OCI-LY1 (cell line): ENCODE data around the gene PIEZO1.

Experiments
- EZH2 ChIP-seq: fragments of 200-600 bp; sonication (generic), shearing (Covaris generic); IDR thresholded peaks from 2 replicates; pipeline ENCODE4 v1.8.0; 2017; ENCODE audit warnings: borderline replicate concordance, mixed run types, mild to moderate bottlenecking, antibody characterized with exemption, low read length, moderate library complexity, mixed read lengths
- TF ChIP-seq, protein P1 (sequence below): fragments of 200-600 bp; sonication (generic), shearing (Covaris generic); IDR thresholded peaks from 2 replicates; pipeline ENCODE4 v1.5.1; 2017; ENCODE audit warnings: mild to moderate bottlenecking, antibody characterized with exemption, low read length, moderate library complexity, mixed read lengths

DNA sequence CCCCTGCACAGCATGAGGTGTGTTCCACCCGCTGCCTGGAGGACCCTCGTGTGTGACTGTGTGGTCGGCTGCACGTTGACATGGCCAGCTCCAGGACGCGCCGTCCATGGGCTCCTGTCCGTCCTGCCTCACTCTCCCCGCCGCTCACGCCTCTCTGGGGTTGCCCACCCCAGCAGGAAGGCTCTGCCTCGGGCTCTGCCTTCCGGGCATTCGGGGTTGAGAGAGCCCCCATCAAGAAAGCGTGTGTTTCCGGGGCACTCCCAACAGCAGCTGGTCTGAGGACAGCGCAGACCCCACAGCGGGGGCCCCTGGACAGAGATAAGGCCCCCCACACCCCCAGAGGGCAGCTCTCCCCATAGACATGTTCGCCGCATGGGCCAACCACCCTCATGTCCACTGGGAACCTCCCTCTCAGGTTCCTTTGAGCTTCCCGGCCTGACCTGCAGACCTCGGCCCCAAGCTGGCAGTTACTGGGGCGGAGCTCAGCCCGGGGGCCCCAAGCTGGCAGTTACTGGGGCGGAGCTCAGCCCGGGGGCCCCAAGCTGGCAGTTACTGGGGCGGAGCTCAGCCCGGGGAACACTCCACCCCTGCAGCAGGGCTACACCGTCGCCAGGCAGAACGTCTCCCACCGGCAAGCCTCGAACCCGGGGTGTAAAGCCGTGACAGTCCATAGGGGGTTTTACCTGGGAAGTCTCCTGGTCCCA is 8.4 kb upstream of the PIEZO1 start:
- TF ChIP-seq, protein P1, sequence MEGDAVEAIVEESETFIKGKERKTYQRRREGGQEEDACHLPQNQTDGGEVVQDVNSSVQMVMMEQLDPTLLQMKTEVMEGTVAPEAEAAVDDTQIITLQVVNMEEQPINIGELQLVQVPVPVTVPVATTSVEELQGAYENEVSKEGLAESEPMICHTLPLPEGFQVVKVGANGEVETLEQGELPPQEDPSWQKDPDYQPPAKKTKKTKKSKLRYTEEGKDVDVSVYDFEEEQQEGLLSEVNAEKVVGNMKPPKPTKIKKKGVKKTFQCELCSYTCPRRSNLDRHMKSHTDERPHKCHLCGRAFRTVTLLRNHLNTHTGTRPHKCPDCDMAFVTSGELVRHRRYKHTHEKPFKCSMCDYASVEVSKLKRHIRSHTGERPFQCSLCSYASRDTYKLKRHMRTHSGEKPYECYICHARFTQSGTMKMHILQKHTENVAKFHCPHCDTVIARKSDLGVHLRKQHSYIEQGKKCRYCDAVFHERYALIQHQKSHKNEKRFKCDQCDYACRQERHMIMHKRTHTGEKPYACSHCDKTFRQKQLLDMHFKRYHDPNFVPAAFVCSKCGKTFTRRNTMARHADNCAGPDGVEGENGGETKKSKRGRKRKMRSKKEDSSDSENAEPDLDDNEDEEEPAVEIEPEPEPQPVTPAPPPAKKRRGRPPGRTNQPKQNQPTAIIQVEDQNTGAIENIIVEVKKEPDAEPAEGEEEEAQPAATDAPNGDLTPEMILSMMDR: no peak
- no peak for TF ChIP-seq EZH2
